SK-N-SH (cell line): ENCODE measurements around the gene SPG7. TPM values are rescaled to one million over a fixed set of nuclear protein-coding genes. Genes with fewer than 3 reads are reported as not detected.

Experiments
- CTCF ChIA-PET: fragments of 300-600, 350-600 bp; formaldehyde crosslinking; extraction: SDS; loops from one replicate; lab custom pipeline; 2021; lab: Yijun Ruan, JAX
- POLR2A ChIA-PET: fragments of 350-600 bp; sonication (Branson Sonifier 250); formaldehyde crosslinking; extraction: SDS; loops from one replicate; lab custom pipeline; 2020; ENCODE audit warnings: antibody characterized with exemption, inconsistent platforms; lab: Yijun Ruan, JAX
- DNase-seq: peaks from one replicate; pipeline ENCODE4 v3.0.0; 2012
- H2AFZ ChIP-seq: fragments of 200-600 bp; sonication (generic); 2 replicates; pipeline ENCODE4 v1.8.1; 2016; ENCODE audit warnings: antibody characterized with exemption, mild to moderate bottlenecking, low read depth
- H3F3A ChIP-seq: fragments of 200-600 bp; sonication (generic); replicated peaks from 2 replicates; pipeline ENCODE3; 2016; ENCODE audit warnings: antibody characterized with exemption, mild to moderate bottlenecking; ENCODE audit not compliant: insufficient read depth
- H3K27ac ChIP-seq, 2 experiments: fragments of 200-500 bp in 1 of 2; fragments of 200-600 bp in 1 of 2; sonication (Bioruptor generic) in 1 of 2; sonication (generic), shearing (Covaris generic) in 1 of 2; 2 replicates each; pipeline versions ENCODE4 v1.5.1 to v1.6.1; 2014 to 2016; ENCODE audit warnings: low read depth in 2 of 2, inconsistent platforms in 1 of 2, low read length in 1 of 2, mild to moderate bottlenecking in 1 of 2, mixed read lengths in 1 of 2
- H3K27me3 ChIP-seq: fragments of 200-600 bp; sonication (generic), shearing (Covaris generic); 2 replicates; pipeline ENCODE4 v1.6.1; 2016; ENCODE audit warnings: mixed run types; ENCODE audit not compliant: insufficient read depth
- H3K36me3 ChIP-seq, 2 experiments: fragments of 200-500 bp in 1 of 2; fragments of 200-600 bp in 1 of 2; sonication (Bioruptor generic) in 1 of 2; sonication (generic) in 1 of 2; replicated peaks in 1 of 2; 2 replicates each; pipeline versions ENCODE3 to v1.5.1; 2014 to 2016; ENCODE audit warnings: low read length in 1 of 2, mild to moderate bottlenecking in 1 of 2; ENCODE audit not compliant: insufficient read depth in 2 of 2, control insufficient read depth in 1 of 2
- H3K4me1 ChIP-seq, 2 experiments: fragments of 200-500 bp in 1 of 2; fragments of 200-600 bp in 1 of 2; sonication (Bioruptor generic) in 1 of 2; sonication (generic), shearing (Covaris generic) in 1 of 2; 2 replicates each; pipeline versions ENCODE4 v1.5.1 to v1.6.1; 2014 to 2016; ENCODE audit warnings: low read depth in 1 of 2, low read length in 1 of 2, mixed run types in 1 of 2; ENCODE audit not compliant: insufficient read depth in 2 of 2, control insufficient read depth in 1 of 2
- H3K4me2 ChIP-seq: fragments of 200-600 bp; sonication (generic), shearing (Covaris generic); 2 replicates; pipeline ENCODE4 v1.6.1; 2017; ENCODE audit warnings: mixed run types
- H3K4me3 ChIP-seq, 2 experiments: fragments of 200-500 bp in 1 of 2; fragments of 200-600 bp in 1 of 2; sonication (Bioruptor generic) in 1 of 2; sonication (generic), shearing (Covaris generic) in 1 of 2; 2 replicates each; pipeline versions ENCODE4 v1.5.1 to v1.8.1; 2014 to 2016; ENCODE audit warnings: low read depth in 2 of 2, inconsistent platforms in 1 of 2, low read length in 1 of 2, mild to moderate bottlenecking in 1 of 2, mixed read lengths in 1 of 2, moderate library complexity in 1 of 2
- H3K79me2 ChIP-seq: fragments of 200-600 bp; sonication (generic); 2 replicates; pipeline ENCODE4 v1.8.1; 2017; ENCODE audit warnings: mild to moderate bottlenecking; ENCODE audit not compliant: insufficient read depth
- H3K9ac ChIP-seq: fragments of 200-600 bp; sonication (generic); 2 replicates; pipeline ENCODE4 v1.6.1; 2017; ENCODE audit warnings: mixed run types
- H3K9me2 ChIP-seq: fragments of 200-600 bp; sonication (generic); 2 replicates; pipeline ENCODE4 v1.6.1; 2017; ENCODE audit warnings: mixed run types
- H3K9me3 ChIP-seq: fragments of 200-600 bp; sonication (generic); 2 replicates; pipeline ENCODE4 v1.6.1; 2017; ENCODE audit warnings: mixed run types, mild to moderate bottlenecking, moderate library complexity
- H4K20me1 ChIP-seq: fragments of 200-600 bp; sonication (generic); 2 replicates; pipeline ENCODE4 v1.6.1; 2017; ENCODE audit warnings: mild to moderate bottlenecking, mixed run types; ENCODE audit not compliant: insufficient read depth
- EP300 ChIP-seq, 2 experiments: IDR thresholded peaks; 2 replicates each; pipeline versions ENCODE4 v1.4.0 to v1.6.1; 2012; ENCODE audit warnings: borderline replicate concordance in 1 of 2, low read depth in 1 of 2, low read length in 1 of 2
- EZH2phosphoT487 ChIP-seq: fragments of 200-600 bp; sonication (generic); IDR thresholded peaks from 2 replicates; pipeline ENCODE4 v1.6.1; 2017; ENCODE audit warnings: low read depth, mixed run types, mild to moderate bottlenecking, antibody characterized with exemption, moderate library complexity, borderline replicate concordance
- GABPA ChIP-seq: IDR thresholded peaks from 2 replicates; pipeline ENCODE4 v1.4.0; 2012; ENCODE audit warnings: low read depth, mild to moderate bottlenecking
- MXI1 ChIP-seq: IDR thresholded peaks from 2 replicates; pipeline ENCODE4 v1.6.1; 2012; ENCODE audit warnings: mild to moderate bottlenecking, low read depth, low read length, improper control_type of control experiment
- NFIC ChIP-seq: IDR thresholded peaks from 2 replicates; pipeline ENCODE4 v1.4.0; 2012; ENCODE audit warnings: borderline replicate concordance
- NRF1 ChIP-seq: IDR thresholded peaks from 2 replicates; pipeline ENCODE4 v1.6.1; 2012; ENCODE audit warnings: low read depth, mild to moderate bottlenecking, low read length
- RAD21 ChIP-seq: IDR thresholded peaks from 2 replicates; pipeline ENCODE4 v1.6.1; 2012; ENCODE audit warnings: mild to moderate bottlenecking, low read length
- RCOR1 ChIP-seq: fragments of 150-350 bp; IDR thresholded peaks from 2 replicates; pipeline ENCODE4 v1.6.1; 2017; ENCODE audit warnings: antibody characterized with exemption, low read length
- WGBS: methylation state at CpG from one replicate; pipeline ENCODE4 v1.1.6; 2017; ENCODE audit warnings: low lambda C conversion rate; 5-methylcytosine and 5-hydroxymethylcytosine counted together
- polyA plus RNA-seq, 3 experiments: library from polyadenylated mRNA; depleted of rRNA; stranded (reverse); fragments of >200 nt; gene quantifications; 2 replicates each; pipeline ENCODE4 v1.2.3, GENCODE V29; 2012
- TF ChIP-seq, protein P1 (sequence below): IDR thresholded peaks from 2 replicates; pipeline ENCODE4 v1.4.0; 2012; ENCODE audit warnings: low read depth
- TF ChIP-seq, protein P2 (sequence below): fragments of 200-600 bp; sonication (generic); IDR thresholded peaks from 2 replicates; pipeline ENCODE4 v1.6.1; 2017; ENCODE audit warnings: antibody characterized with exemption, mild to moderate bottlenecking, moderate library complexity
- TF ChIP-seq, protein P3 (sequence below): IDR thresholded peaks from 2 replicates; pipeline ENCODE4 v1.6.1; 2012; ENCODE audit warnings: mild to moderate bottlenecking, low read depth, low read length, moderate library complexity
- TF ChIP-seq, protein P4 (sequence below): fragments of 150-350 bp; IDR thresholded peaks from 2 replicates; pipeline ENCODE4 v1.6.1; 2017; ENCODE audit warnings: antibody characterized with exemption, low read length, low read depth, borderline replicate concordance

The SPG7 gene
- polyA plus RNA-seq, 1 of the 3 experiments (the other 2 are of a cell fraction), result 100 TPM

DNA sequence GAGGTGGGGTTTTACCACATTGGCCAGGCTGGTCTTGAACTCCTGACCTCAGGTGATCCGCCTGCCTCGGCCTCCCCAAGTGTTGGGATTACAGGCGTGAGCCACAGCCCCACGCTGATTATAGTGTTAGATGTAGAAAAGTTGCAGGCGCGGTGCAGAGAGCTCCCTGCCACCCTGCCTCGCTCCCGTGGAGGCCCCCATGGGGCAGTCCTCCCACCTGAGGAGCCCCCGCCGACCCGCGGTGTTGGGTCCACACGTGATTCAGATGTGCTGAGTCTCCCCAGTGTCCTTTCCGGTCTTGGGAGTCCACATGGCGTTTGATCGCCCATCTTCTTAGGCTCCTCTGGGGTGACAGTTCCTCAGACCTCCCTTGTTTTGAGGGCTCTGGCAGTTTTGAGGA lies 47.1 kb downstream of the SPG7 start:
- peaks cover 36% of the 10 kb centered on the region for H3F3A ChIP-seq
- ChIA-PET POLR2A (no interaction called here), CTCF (interaction anchor here (1.2 kb wide), 1 partner anchor 18 kb away, joined by 3 read pairs; no protein-coding TSS in a partner anchor)
- no peak for TF ChIP-seq EZH2phosphoT487
- TF ChIP-seq, protein P1, sequence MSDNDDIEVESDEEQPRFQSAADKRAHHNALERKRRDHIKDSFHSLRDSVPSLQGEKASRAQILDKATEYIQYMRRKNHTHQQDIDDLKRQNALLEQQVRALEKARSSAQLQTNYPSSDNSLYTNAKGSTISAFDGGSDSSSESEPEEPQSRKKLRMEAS, result no peak
- TF ChIP-seq EP300 (IDR thresholded peaks at IDR 0.05; ENCODE audit: borderline replicate concordance in 1 of 2, low read depth in 1 of 2, low read length in 1 of 2), result no peak
- TF ChIP-seq, protein P2, sequence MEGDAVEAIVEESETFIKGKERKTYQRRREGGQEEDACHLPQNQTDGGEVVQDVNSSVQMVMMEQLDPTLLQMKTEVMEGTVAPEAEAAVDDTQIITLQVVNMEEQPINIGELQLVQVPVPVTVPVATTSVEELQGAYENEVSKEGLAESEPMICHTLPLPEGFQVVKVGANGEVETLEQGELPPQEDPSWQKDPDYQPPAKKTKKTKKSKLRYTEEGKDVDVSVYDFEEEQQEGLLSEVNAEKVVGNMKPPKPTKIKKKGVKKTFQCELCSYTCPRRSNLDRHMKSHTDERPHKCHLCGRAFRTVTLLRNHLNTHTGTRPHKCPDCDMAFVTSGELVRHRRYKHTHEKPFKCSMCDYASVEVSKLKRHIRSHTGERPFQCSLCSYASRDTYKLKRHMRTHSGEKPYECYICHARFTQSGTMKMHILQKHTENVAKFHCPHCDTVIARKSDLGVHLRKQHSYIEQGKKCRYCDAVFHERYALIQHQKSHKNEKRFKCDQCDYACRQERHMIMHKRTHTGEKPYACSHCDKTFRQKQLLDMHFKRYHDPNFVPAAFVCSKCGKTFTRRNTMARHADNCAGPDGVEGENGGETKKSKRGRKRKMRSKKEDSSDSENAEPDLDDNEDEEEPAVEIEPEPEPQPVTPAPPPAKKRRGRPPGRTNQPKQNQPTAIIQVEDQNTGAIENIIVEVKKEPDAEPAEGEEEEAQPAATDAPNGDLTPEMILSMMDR, result no peak
- no peak for TF ChIP-seq RCOR1
- no peak for TF ChIP-seq MXI1
- no peak for TF ChIP-seq NFIC
- TF ChIP-seq, protein P3, sequence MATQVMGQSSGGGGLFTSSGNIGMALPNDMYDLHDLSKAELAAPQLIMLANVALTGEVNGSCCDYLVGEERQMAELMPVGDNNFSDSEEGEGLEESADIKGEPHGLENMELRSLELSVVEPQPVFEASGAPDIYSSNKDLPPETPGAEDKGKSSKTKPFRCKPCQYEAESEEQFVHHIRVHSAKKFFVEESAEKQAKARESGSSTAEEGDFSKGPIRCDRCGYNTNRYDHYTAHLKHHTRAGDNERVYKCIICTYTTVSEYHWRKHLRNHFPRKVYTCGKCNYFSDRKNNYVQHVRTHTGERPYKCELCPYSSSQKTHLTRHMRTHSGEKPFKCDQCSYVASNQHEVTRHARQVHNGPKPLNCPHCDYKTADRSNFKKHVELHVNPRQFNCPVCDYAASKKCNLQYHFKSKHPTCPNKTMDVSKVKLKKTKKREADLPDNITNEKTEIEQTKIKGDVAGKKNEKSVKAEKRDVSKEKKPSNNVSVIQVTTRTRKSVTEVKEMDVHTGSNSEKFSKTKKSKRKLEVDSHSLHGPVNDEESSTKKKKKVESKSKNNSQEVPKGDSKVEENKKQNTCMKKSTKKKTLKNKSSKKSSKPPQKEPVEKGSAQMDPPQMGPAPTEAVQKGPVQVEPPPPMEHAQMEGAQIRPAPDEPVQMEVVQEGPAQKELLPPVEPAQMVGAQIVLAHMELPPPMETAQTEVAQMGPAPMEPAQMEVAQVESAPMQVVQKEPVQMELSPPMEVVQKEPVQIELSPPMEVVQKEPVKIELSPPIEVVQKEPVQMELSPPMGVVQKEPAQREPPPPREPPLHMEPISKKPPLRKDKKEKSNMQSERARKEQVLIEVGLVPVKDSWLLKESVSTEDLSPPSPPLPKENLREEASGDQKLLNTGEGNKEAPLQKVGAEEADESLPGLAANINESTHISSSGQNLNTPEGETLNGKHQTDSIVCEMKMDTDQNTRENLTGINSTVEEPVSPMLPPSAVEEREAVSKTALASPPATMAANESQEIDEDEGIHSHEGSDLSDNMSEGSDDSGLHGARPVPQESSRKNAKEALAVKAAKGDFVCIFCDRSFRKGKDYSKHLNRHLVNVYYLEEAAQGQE, result no peak
- no peak for TF ChIP-seq NRF1
- TF ChIP-seq, protein P4, sequence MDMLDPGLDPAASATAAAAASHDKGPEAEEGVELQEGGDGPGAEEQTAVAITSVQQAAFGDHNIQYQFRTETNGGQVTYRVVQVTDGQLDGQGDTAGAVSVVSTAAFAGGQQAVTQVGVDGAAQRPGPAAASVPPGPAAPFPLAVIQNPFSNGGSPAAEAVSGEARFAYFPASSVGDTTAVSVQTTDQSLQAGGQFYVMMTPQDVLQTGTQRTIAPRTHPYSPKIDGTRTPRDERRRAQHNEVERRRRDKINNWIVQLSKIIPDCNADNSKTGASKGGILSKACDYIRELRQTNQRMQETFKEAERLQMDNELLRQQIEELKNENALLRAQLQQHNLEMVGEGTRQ, result no peak
- no peak for TF ChIP-seq RAD21
- no peak for TF ChIP-seq GABPA
- H3K9me2 ChIP-seq, result no peaks in the 10 kb centered on the region
- no peak overlapping the region for H3K27ac ChIP-seq
- H3K36me3 ChIP-seq, result peaks cover 9 to 43% of the 10 kb centered on the region in 2 experiments
- H3K4me3 ChIP-seq, result no peak overlapping the region
- H3K27me3 ChIP-seq, result no peaks in the 10 kb centered on the region
- H3K4me2 ChIP-seq, result no peak overlapping the region
- WGBS, result 97% methylated on average over 11 of the region's 16 CpGs
- H3K79me2 ChIP-seq, result no peaks in the 10 kb centered on the region
- H3K9me3 ChIP-seq, result no peaks in the 10 kb centered on the region
- no peak for DNase-seq
- no peaks in the 10 kb centered on the region for H4K20me1 ChIP-seq
- H3K4me1 ChIP-seq, result no peaks in the 10 kb centered on the region; a peak in 2 of 4 replicates
- no peak overlapping the region for H3K9ac ChIP-seq
- H2AFZ ChIP-seq, result no peak overlapping the region
